ENCODE measurements around the gene SLC6A9.

Gene SLC6A9

GRCh38 chr1:43978551-43979260 lies 52.6 kb downstream of the SLC6A9 start, which contains the start of gene B4GALT2:
TSS of gene B4GALT2 (plus strand) at chr1:43979210. CDS start at chr1:43981161, 1,951 bp downstream.
- TF ChIP-seq CTCF (IDR thresholded peaks at IDR 0.05; ENCODE audit: control insufficient read depth, insufficient read depth, low read depth, low read length, missing control alignments): no peak
- DNase-seq (ENCODE audit: low read depth): no peak
- H3K4me3 ChIP-seq (ENCODE audit: control insufficient read depth, low read depth, low read length): peak within 1 kb of the TSS; percentile 68

- DNase-seq (ENCODE audit: low read depth): no peak
- no peak for TF ChIP-seq CTCF (IDR thresholded peaks at IDR 0.05; ENCODE audit: control insufficient read depth, insufficient read depth, low read depth, low read length, missing control alignments)
- peak overlapping the region; percentile 68 for H3K4me3 ChIP-seq (ENCODE audit: control insufficient read depth, low read depth, low read length)
Observed at GRCh38 chr1:43978264-43978550, 53.1 kb downstream of the SLC6A9 start.

- DNase-seq (ENCODE audit: low read depth): no peak
- no peak overlapping the region for H3K4me3 ChIP-seq (ENCODE audit: control insufficient read depth, low read depth, low read length)
Observed at GRCh38 chr1:43977376-43978263, 53.6 kb downstream of the SLC6A9 start.

GRCh38 chr1:43976890-43977289 lies 54.4 kb downstream of the SLC6A9 start:
- DNase-seq (ENCODE audit: low read depth): no peak
- TF ChIP-seq CTCF (IDR thresholded peaks at IDR 0.05; ENCODE audit: control insufficient read depth, insufficient read depth, low read depth, low read length, missing control alignments): no peak
- H3K4me3 ChIP-seq (ENCODE audit: control insufficient read depth, low read depth, low read length): no peak overlapping the region

More at GRCh38 chr1:43977376-43978263, 53.6 kb downstream of the SLC6A9 start:
- no peak for TF ChIP-seq CTCF (IDR thresholded peaks at IDR 0.05; ENCODE audit: control insufficient read depth, insufficient read depth, low read depth, low read length, missing control alignments)

- peak overlapping the region; percentile 93 for H3K4me3 ChIP-seq (ENCODE audit: control insufficient read depth, low read depth, low read length)
- TF ChIP-seq CTCF (IDR thresholded peaks at IDR 0.05; ENCODE audit: control insufficient read depth, insufficient read depth, low read depth, low read length, missing control alignments): no peak
- DNase-seq (ENCODE audit: low read depth): no peak
Observed at GRCh38 chr1:43976045-43976444, 55.2 kb downstream of the SLC6A9 start.

- H3K4me3 ChIP-seq (ENCODE audit: control insufficient read depth, low read depth, low read length): peak overlapping the region; percentile 93
- TF ChIP-seq CTCF (IDR thresholded peaks at IDR 0.05; ENCODE audit: control insufficient read depth, insufficient read depth, low read depth, low read length, missing control alignments): no peak
- no peak for DNase-seq (ENCODE audit: low read depth)
Observed at GRCh38 chr1:43975249-43975961, 55.9 kb downstream of the SLC6A9 start.

All from AG09309 (cell line).